Inflammatory macrophage (primary cell): ENCODE results near the gene NR2E3.
"Not testable (repeated sequence)": the region's sequence is repeated elsewhere in the genome, so short reads cannot be mapped to it uniquely, and the experiment has no call there.

Experiments
- DNase-seq, 2 donors: peaks; one replicate each; pipeline ENCODE4 v3.0.0-alpha.2; 2020 to 2022

NR2E3 gene

GRCh38 chr15:71817351-71817750 lies 7.0 kb downstream of the NR2E3 start:
- no peak for DNase-seq

GRCh38 chr15:71820127-71820526 lies 9.8 kb downstream of the NR2E3 start:
- DNase-seq: no peak

GRCh38 chr15:71821547-71822129 lies 11.3 kb downstream of the NR2E3 start:
- no peak for DNase-seq

GRCh38 chr15:71822890-71823630 lies 12.7 kb downstream of the NR2E3 start:
- DNase-seq: no peak

- no peak for DNase-seq
These were observed 13.4 kb downstream of the NR2E3 start for GRCh38 chr15:71823801-71824200.

GRCh38 chr15:71825021-71825730 lies 14.8 kb downstream of the NR2E3 start:
- DNase-seq: no peak

GRCh38 chr15:71826196-71826595 lies 15.8 kb downstream of the NR2E3 start:
- no peak for DNase-seq

GRCh38 chr15:71830981-71831380 lies 20.6 kb downstream of the NR2E3 start:
- no peak for DNase-seq

GRCh38 chr15:71841563-71841962 lies 31.2 kb downstream of the NR2E3 start:
- no peak for DNase-seq

- no peak for DNase-seq
These were observed 34.6 kb downstream of the NR2E3 start for GRCh38 chr15:71844916-71845315.

- DNase-seq: no peak
These were observed 43.2 kb downstream of the NR2E3 start for GRCh38 chr15:71853543-71853942.

- not testable (repeated sequence) for DNase-seq
These were observed 47.9 kb downstream of the NR2E3 start for GRCh38 chr15:71858232-71858631.
